GM23338 (cell line): ENCODE data around the gene SIRT7. TPM values are rescaled to one million over a fixed set of nuclear protein-coding genes. Genes with fewer than 3 reads are reported as not detected.

Experiments
- ATAC-seq: fragments of 200-7000 bp; cut with Tn5 transposase; 3 replicates; pipeline ENCODE4 v1.9.1; 2020
- DNase-seq: peaks from one replicate; pipeline ENCODE4 v3.0.0-alpha.2; 2015; ENCODE audit warnings: low spot score
- H2AFZ ChIP-seq: fragments of 200-600 bp; sonication (generic); 2 replicates; pipeline ENCODE4 v1.8.0; 2016; ENCODE audit warnings: antibody characterized with exemption, mild to moderate bottlenecking, moderate library complexity
- H3F3A ChIP-seq: fragments of 200-600 bp; sonication (generic); replicated peaks from 2 replicates; pipeline ENCODE4 v1.8.0; 2017; ENCODE audit warnings: antibody characterized with exemption, mixed run types, low read depth
- H3K27ac ChIP-seq: fragments of 200-600 bp; sonication (generic); 2 replicates; pipeline ENCODE4 v1.6.1; 2016; ENCODE audit warnings: low read depth
- H3K27me3 ChIP-seq: fragments of 200-600 bp; sonication (generic); 2 replicates; pipeline ENCODE4 v1.8.0; 2016; ENCODE audit warnings: mild to moderate bottlenecking, mixed run types, moderate library complexity; ENCODE audit not compliant: insufficient read depth
- H3K36me3 ChIP-seq: fragments of 200-600 bp; sonication (generic); 2 replicates; pipeline ENCODE4 v1.8.0; 2016; ENCODE audit warnings: mild to moderate bottlenecking; ENCODE audit not compliant: insufficient read depth
- H3K4me1 ChIP-seq: fragments of 200-600 bp; sonication (generic); 2 replicates; pipeline ENCODE4 v1.8.0; 2016; ENCODE audit warnings: mild to moderate bottlenecking, moderate library complexity; ENCODE audit not compliant: insufficient read depth
- H3K4me2 ChIP-seq: fragments of 200-600 bp; sonication (generic); 2 replicates; pipeline ENCODE4 v1.7.1; 2017; ENCODE audit warnings: mixed run types
- H3K4me3 ChIP-seq: fragments of 200-600 bp; sonication (generic); 2 replicates; pipeline ENCODE4 v1.6.1; 2016; ENCODE audit warnings: mixed run types
- H3K79me2 ChIP-seq: fragments of 200-600 bp; sonication (generic); replicated peaks from 2 replicates; pipeline ENCODE4 v1.8.0; 2017; ENCODE audit warnings: mild to moderate bottlenecking; ENCODE audit not compliant: insufficient read depth
- H3K9me2 ChIP-seq: fragments of 200-600 bp; sonication (generic); 2 replicates; pipeline ENCODE4 v1.8.0; 2017; ENCODE audit not compliant: insufficient read depth
- H4K20me1 ChIP-seq: fragments of 200-600 bp; sonication (generic); replicated peaks from 2 replicates; pipeline ENCODE4 v1.8.0; 2017; ENCODE audit warnings: mild to moderate bottlenecking; ENCODE audit not compliant: insufficient read depth
- H3K27ac Mint-ChIP-seq: 2 replicates; pipeline ENCODE4 v1.8.0; 2020; ENCODE audit warnings: inconsistent platforms, mild to moderate bottlenecking, moderate library complexity, mixed read lengths
- H3K27me3 Mint-ChIP-seq: 3 replicates; pipeline ENCODE4 v1.8.0; 2022; ENCODE audit warnings: low read depth, mild to moderate bottlenecking, moderate library complexity, mixed read lengths, inconsistent platforms; ENCODE audit not compliant: insufficient read depth, poor library complexity
- H3K36me3 Mint-ChIP-seq: 3 replicates; pipeline ENCODE4 v1.8.0; 2021; ENCODE audit warnings: low read depth, mild to moderate bottlenecking, inconsistent platforms, moderate library complexity, mixed read lengths
- H3K4me1 Mint-ChIP-seq: 3 replicates; pipeline ENCODE4 v1.8.0; 2020; ENCODE audit warnings: mild to moderate bottlenecking, inconsistent platforms, mixed read lengths
- H3K4me3 Mint-ChIP-seq: 3 replicates; pipeline ENCODE4 v1.8.0; 2021; ENCODE audit warnings: moderate library complexity, mild to moderate bottlenecking, inconsistent platforms, mixed read lengths
- H3K9me3 Mint-ChIP-seq: 3 replicates; pipeline ENCODE4 v1.8.0; 2020; ENCODE audit warnings: moderate library complexity, mild to moderate bottlenecking, inconsistent platforms, mixed read lengths
- CREB1 ChIP-seq: fragments of 250-450 bp; sonication (Bioruptor Pico); IDR thresholded peaks from 2 replicates; pipeline ENCODE4 v1.5.0; 2020; ENCODE audit warnings: low read depth, mild to moderate bottlenecking, moderate library complexity
- CTCF ChIP-seq, 2 experiments: fragments of 200-600 bp in 1 of 2; sonication (generic) in 1 of 2; conservative IDR thresholded peaks; 2 replicates each; pipeline versions ENCODE4 v1.5.1 to v1.6.1; 2016 to 2017; ENCODE audit warnings: antibody characterized with exemption in 2 of 2, low read depth in 2 of 2, mild to moderate bottlenecking in 2 of 2, moderate library complexity in 1 of 2
- ETS1 ChIP-seq: IDR thresholded peaks from 2 replicates; pipeline ENCODE4 v1.6.1; 2016; ENCODE audit warnings: antibody characterized with exemption
- EZH2 ChIP-seq: fragments of 200-600 bp; sonication (generic); IDR thresholded peaks from one replicate; pipeline ENCODE4 v1.8.0; 2017; ENCODE audit warnings: antibody characterized with exemption, mild to moderate bottlenecking, low read depth; ENCODE audit not compliant: unreplicated experiment
- JUNB ChIP-seq: IDR thresholded peaks from one replicate; pipeline ENCODE4 v1.6.1; 2016; ENCODE audit warnings: antibody characterized with exemption; ENCODE audit not compliant: unreplicated experiment
- NANOG ChIP-seq: IDR thresholded peaks from 2 replicates; pipeline ENCODE4 v1.6.1; 2016; ENCODE audit warnings: antibody characterized with exemption, borderline replicate concordance
- POLR2AphosphoS5 ChIP-seq: IDR thresholded peaks from 2 replicates; pipeline ENCODE4 v1.6.1; 2016; ENCODE audit warnings: antibody characterized with exemption, low read depth
- REST ChIP-seq: IDR thresholded peaks from one replicate; pipeline ENCODE4 v1.6.1; 2018; ENCODE audit warnings: antibody characterized with exemption; ENCODE audit not compliant: unreplicated experiment
- STAT1 ChIP-seq: IDR thresholded peaks from one replicate; pipeline ENCODE4 v1.6.1; 2016; ENCODE audit warnings: antibody characterized with exemption; ENCODE audit not compliant: unreplicated experiment
- ZNF114 ChIP-seq: fragments of 250-450 bp; sonication (Bioruptor Pico); IDR thresholded peaks from 2 replicates; pipeline ENCODE4 v1.5.0; 2020; ENCODE audit warnings: mild to moderate bottlenecking, moderate library complexity
- ZNF331 ChIP-seq: fragments of 250-450 bp; sonication (Bioruptor Pico); IDR thresholded peaks from 2 replicates; pipeline ENCODE4 v1.5.0; 2020; ENCODE audit warnings: low read depth, mild to moderate bottlenecking, moderate library complexity
- ZNF462 ChIP-seq: fragments of 250-450 bp; sonication (Bioruptor Pico); IDR thresholded peaks from 2 replicates; pipeline ENCODE4 v1.5.0; 2020; ENCODE audit warnings: mild to moderate bottlenecking, moderate library complexity
- polyA plus RNA-seq: library from polyadenylated mRNA; unstranded; fragments of >200 nt; fragmentation: Nextera tagmentation; extraction: Ambion mirVana; gene quantifications from 2 replicates; pipeline ENCODE4 v1.2.1, GENCODE V29; 2016
- total RNA-seq: library from RNA; depleted of rRNA; stranded (reverse); fragments of >200 nt; shearing (Covaris generic); gene quantifications from 2 replicates; pipeline ENCODE4 v1.2.3, GENCODE V29; 2014

The SIRT7 gene
- total and polyA plus RNA-seq, 2 experiments from 2014 or later = 16.3 to 20.8 TPM

- Histone ChIP-seq H2AFZ (no peak overlapping the region), H3K79me2 (no peaks in the 10 kb centered on the region), H4K20me1 (no peaks in the 10 kb centered on the region), H3K9me2 (no peaks in the 10 kb centered on the region), H3K4me2 (no peak overlapping the region), H3K4me3 (no peak overlapping the region), H3K36me3 (peaks cover 5% of the 10 kb centered on the region; the same call in 1 of the 2 replicates), H3K27me3 (peaks cover 18% of the 10 kb centered on the region), H3K27ac (no peak overlapping the region), H3K4me1 (no peaks in the 10 kb centered on the region; the same call in 1 of the 2 replicates), H3F3A (peaks cover 15% of the 10 kb centered on the region)
- Mint-ChIP-seq H3K4me1 (peaks cover 3% of the 10 kb centered on the region; the same call in 2 of the 3 replicates), H3K4me3 (no peak overlapping the region), H3K9me3 (no peaks in the 10 kb centered on the region), H3K27me3 (peaks cover 17% of the 10 kb centered on the region), H3K36me3 (peaks cover 11% of the 10 kb centered on the region), H3K27ac (no peak overlapping the region)
- ATAC-seq (no peak), DNase-seq (no peak)
- TF ChIP-seq EZH2 (no peak), ZNF331 (CRISPR knock-in tag) (no peak), ETS1 (no peak), CREB1 (no peak), ZNF114 (no peak), JUNB (no peak), STAT1 (no peak), ZNF462 (CRISPR knock-in tag) (no peak), POLR2AphosphoS5 (no peak), NANOG (no peak), CTCF (conservative IDR thresholded peaks at IDR 0.05; ENCODE audit: low read depth in 2 of 2) (no peak), REST (no peak)
Observed at GRCh38 chr17:81903415-81903831, 14.6 kb downstream of the SIRT7 start.
